ENCODE measurements around the gene NDUFS6.

NDUFS6 gene

DNA sequence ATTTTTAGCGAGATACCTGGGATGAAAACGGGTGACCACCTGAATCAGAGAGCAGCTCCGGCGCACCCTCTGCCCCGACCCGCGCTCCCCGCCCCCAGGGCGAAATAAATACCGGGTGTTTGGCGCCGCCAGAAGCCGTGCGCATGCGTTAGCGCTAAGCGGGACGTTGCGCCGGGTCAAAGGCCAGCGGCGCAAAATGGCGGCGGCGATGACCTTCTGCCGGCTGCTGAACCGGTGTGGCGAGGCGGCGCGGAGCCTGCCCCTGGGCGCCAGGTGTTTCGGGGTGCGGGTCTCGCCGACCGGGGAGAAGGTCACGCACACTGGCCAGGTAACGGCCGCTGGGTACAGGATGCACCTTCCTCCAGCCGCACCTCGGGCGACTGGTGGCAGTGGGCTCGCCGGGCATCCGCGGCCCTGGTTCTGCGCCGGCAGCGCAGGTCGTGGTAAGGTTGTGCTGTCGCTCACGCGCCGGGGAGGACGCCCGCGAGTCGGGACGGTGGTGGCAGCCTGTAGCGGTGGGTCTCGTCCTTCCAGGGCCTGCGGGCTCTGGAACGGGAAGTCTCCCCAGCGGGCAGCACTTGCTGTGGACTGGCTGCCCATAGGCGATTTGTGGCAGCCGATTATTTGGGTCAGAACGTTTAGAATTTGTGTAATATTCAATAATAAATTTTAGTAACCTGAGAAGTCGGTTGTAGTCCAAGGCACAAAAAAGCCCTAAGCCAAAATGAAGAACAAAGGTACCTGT is at the start of gene NDUFS6:
NDUFS6 (plus strand) TSS at position 186 of the 745 bp plus-strand sequence; CDS start at position 197, 11 bp downstream.
- TF ChIP-seq GATA3 (IDR thresholded peaks at IDR 0.05; ENCODE audit: low read depth, low read length) = no peak

DNA sequence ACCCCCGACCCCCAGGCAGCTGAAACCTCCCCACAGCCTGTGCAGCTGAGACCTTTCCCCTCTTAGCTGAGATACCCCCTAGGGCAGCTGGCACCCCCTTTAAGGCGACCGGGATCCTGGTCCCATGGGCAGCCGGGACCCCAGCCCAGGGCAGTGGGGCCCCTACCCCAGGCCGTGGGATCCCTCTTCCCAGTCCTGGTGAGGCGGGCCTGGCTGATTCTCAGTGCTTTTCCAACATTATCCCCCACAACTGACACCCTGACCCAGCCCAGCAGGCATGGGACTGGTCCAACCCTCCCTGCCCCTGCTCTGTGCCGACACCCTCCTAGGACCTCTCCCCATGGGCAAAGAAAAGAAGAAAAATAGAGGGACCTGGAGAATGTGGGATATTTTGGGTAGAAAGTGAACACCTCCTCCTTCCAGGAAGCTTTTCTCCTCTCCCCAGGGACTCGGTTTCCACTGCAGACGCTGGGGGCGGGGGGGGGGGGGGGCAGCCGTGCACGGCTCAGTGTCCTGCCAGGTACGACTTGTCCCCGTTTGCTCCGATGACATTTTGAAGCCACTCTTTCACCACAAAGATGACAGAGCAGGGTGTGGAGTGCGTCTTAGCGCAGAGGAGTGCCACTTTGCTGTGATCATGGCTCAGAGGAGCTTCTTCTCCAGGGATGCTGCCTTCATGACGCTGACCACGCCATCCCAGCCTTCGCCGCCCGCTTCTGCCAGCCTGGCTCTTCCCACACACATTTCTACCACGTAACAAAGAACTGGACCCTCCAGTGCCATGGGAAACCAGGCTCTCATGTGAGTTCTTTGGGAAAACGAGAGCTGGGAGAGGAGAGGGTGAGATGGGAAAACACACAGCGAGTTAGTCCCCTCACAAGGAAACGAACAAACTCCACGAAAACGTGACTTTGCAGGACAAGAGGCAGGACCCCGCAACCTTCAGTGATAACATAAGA is 49.1 kb upstream of the NDUFS6 start:
- TF ChIP-seq GATA2 (IDR thresholded peaks at IDR 0.05; ENCODE audit: low read depth, low read length) = no peak

GRCh38 chr5:1752881-1753280 is 48.3 kb upstream of the NDUFS6 start:
- TF ChIP-seq GATA2 (IDR thresholded peaks at IDR 0.05; ENCODE audit: low read depth, low read length) (no peak), GATA3 (IDR thresholded peaks at IDR 0.05; ENCODE audit: low read depth, low read length) (no peak)

DNA sequence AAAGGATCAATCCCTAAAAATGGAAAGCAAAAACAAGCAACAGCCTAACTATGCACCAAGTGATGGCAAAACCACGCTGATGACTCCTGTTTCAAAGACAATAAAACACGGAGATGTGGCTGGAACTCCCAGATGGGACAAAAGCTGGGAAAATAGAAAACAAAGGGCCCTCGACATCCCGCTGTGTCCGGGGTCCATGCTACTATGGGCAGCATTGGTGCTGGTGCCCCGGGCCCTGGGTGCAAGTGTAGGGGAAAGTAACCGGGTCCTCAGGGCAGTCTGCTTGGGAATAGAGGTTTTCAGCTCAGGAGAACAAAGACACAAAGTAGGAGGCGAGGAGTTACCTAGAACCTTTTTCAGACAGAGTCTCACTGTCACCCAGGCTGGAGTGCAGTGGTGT is 47.7 kb upstream of the NDUFS6 start:
- TF ChIP-seq GATA2 (IDR thresholded peaks at IDR 0.05; ENCODE audit: low read depth, low read length) (no peak), GATA3 (IDR thresholded peaks at IDR 0.05; ENCODE audit: low read depth, low read length) (no peak)

- TF ChIP-seq GATA2 (IDR thresholded peaks at IDR 0.05; ENCODE audit: low read depth, low read length) (no peak), GATA3 (IDR thresholded peaks at IDR 0.05; ENCODE audit: low read depth, low read length) (no peak)
These were observed 46.5 kb upstream of the NDUFS6 start for GRCh38 chr5:1754531-1755220.

DNA sequence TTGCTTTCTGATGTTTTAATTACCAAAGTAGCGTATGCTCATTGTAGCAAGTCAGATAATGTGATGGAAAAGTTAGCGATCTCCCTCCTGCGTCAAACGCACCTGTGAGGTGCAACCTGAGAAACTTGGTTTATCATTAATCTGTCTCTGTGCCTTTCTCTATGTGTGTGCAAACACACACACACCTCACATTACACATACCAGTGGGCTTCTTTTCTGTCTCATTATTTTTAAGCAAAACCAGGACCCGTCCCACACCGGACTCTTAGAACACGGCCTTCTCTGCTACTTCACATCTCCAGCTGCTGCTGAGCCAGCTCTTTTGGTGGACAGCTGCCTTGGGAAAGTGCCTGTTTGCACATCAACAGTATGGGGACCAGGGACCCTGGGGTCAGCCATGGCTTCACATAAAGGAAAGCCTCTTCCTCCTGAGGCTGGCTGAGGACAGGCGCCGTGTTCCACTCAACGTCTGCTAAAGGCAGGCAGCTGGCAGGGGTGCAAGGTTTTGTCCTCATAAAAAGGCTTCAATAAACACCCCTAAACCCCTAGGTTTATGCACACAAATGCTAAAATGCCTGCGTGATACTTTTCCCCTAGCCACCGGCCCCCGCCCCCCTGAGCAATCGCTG is 45.8 kb upstream of the NDUFS6 start:
- TF ChIP-seq GATA3 (IDR thresholded peaks at IDR 0.05; ENCODE audit: low read depth, low read length) = no peak
- no peak for TF ChIP-seq GATA2 (IDR thresholded peaks at IDR 0.05; ENCODE audit: low read depth, low read length)

GRCh38 chr5:1756481-1756880 is 44.7 kb upstream of the NDUFS6 start:
- TF ChIP-seq GATA3 (IDR thresholded peaks at IDR 0.05; ENCODE audit: low read depth, low read length) = no peak
- no peak for TF ChIP-seq GATA2 (IDR thresholded peaks at IDR 0.05; ENCODE audit: low read depth, low read length)

DNA sequence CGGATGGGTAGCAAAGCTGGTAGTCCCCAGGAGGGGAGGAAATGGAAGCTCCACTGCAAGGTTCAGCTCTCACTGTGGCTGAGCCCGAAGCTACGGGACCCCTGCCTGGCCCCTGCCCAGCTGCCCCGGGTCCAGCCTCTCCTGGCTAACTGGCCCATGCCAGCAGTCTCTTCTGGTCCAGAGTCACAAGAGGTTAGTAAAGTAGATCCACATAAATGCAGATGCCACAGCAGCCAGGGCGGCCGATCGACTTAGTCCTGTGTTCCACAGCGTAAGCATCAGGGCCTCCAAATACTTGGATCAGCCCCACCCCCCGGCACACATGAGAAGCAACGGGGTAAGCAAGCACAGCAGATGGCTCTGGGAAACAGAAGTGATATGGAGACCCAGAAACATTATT is 43.7 kb upstream of the NDUFS6 start:
- TF ChIP-seq GATA3 (IDR thresholded peaks at IDR 0.05; ENCODE audit: low read depth, low read length) (no peak), GATA2 (IDR thresholded peaks at IDR 0.05; ENCODE audit: low read depth, low read length) (no peak)

GRCh38 chr5:1758574-1758973 is 42.6 kb upstream of the NDUFS6 start:
- TF ChIP-seq GATA2 (IDR thresholded peaks at IDR 0.05; ENCODE audit: low read depth, low read length) (no peak), GATA3 (IDR thresholded peaks at IDR 0.05; ENCODE audit: low read depth, low read length) (no peak)

DNA sequence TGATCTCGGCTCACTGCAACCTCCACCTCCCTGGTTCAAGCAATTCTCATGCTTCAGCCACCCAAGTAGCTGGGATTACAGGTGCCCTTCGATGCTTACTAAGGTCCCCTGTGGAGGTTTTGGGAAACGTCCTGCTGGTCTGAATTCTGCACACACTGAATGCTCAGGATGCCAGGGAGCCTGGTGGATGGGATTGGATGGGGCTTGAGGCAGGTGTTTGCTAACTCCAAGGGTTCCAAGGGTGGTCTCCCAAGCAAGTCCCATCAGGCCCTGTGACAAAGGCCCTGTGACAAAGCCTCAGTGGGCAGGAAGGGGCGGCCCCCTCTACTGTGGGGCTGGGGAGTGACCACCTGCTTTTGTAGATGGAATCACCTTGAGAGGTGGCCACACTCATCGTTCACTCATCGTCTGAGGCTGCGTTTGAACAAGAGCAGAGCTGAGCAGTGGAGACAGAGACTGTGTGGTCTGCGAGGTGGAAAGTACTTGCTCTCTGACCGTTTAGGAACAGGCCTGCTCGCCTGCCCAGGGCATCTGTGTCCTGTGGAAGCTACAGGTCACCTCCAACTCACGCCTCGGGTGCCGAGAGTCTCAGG is 41.7 kb upstream of the NDUFS6 start:
- TF ChIP-seq GATA2 (IDR thresholded peaks at IDR 0.05; ENCODE audit: low read depth, low read length) (no peak), GATA3 (IDR thresholded peaks at IDR 0.05; ENCODE audit: low read depth, low read length) (no peak)

DNA sequence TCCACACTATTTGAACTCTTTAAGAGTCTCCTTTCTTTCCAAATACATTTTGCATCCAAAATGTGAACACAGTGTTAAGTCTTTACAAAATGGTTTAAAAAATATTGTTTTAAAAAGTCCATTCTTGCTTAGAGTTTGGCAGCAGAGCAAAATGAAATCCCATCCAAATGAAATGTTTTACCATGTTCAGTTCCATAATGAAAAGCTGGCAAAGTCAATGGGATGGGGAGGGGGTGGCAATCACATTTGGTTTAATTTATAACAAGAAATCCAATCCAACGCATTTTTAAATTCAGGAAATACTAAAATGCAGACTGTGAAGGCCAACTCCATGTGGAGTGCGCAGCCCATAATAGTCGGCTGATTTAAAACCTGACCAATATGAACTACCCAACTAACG is 41.0 kb upstream of the NDUFS6 start:
- TF ChIP-seq GATA2 (IDR thresholded peaks at IDR 0.05; ENCODE audit: low read depth, low read length) (no peak), GATA3 (IDR thresholded peaks at IDR 0.05; ENCODE audit: low read depth, low read length) (no peak)

GRCh38 chr5:1760656-1761452 is 40.4 kb upstream of the NDUFS6 start:
- TF ChIP-seq GATA3 (IDR thresholded peaks at IDR 0.05; ENCODE audit: low read depth, low read length) = no peak
- no peak for TF ChIP-seq GATA2 (IDR thresholded peaks at IDR 0.05; ENCODE audit: low read depth, low read length)

DNA sequence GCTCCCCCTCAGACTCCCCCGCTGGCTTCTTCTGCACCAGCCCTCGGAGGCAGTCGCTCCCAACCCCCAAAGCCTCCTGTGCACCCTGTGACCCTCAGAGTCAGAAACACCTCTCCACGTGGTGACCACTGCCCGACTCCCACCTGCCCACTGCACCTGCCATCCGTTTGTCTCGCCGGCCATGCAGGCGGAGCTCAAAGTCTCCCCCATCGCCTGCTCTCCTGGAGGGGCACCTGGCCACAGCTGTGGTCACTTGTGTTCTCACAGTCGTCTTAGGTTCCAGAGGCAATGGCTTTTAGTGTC is 39.8 kb upstream of the NDUFS6 start:
- TF ChIP-seq GATA2 (IDR thresholded peaks at IDR 0.05; ENCODE audit: low read depth, low read length) (no peak), GATA3 (IDR thresholded peaks at IDR 0.05; ENCODE audit: low read depth, low read length) (no peak)

Measured in SH-SY5Y (cell line).